HepG2 (cell line): ENCODE data around the gene ZDHHC14. TPM values are rescaled to one million over a fixed set of nuclear protein-coding genes. Genes with fewer than 3 reads are reported as not detected.

Experiments
- ARHGAP35 ChIP-seq: sonication (generic); formaldehyde crosslinking; IDR thresholded peaks from 2 replicates; pipeline ENCODE4 v1.9.0; 2022; ENCODE audit warnings: mild to moderate bottlenecking, inconsistent platforms, moderate library complexity, missing genetic modification reagents, borderline replicate concordance
- ARNT2 ChIP-seq: sonication (generic); formaldehyde crosslinking; IDR thresholded peaks from 2 replicates; pipeline ENCODE4 v1.8.0; 2022; ENCODE audit warnings: mild to moderate bottlenecking, low read depth, missing genetic modification reagents, moderate library complexity
- DPF2 ChIP-seq: sonication (generic); formaldehyde crosslinking; IDR thresholded peaks from 2 replicates; pipeline ENCODE4 v1.4.0; 2020; ENCODE audit warnings: mild to moderate bottlenecking, low read depth, missing genetic modification reagents, borderline replicate concordance
- HIVEP1 ChIP-seq: sonication (generic); formaldehyde crosslinking; IDR thresholded peaks from 2 replicates; pipeline ENCODE4 v1.4.0; 2020; ENCODE audit warnings: mild to moderate bottlenecking, missing genetic modification reagents
- SP1 ChIP-seq, 2 experiments: fragments of 450-650 bp in 1 of 2; sonication (generic) in 1 of 2; formaldehyde crosslinking in 1 of 2; IDR thresholded peaks; 2 replicates each; pipeline versions ENCODE4 v1.4.0 to v1.6.1; 2016 to 2020; ENCODE audit warnings: missing genetic modification reagents in 1 of 2
- ZFP90 ChIP-seq: sonication (generic); formaldehyde crosslinking; IDR thresholded peaks from 2 replicates; pipeline ENCODE4 v1.8.0; 2022; ENCODE audit warnings: missing genetic modification reagents, mild to moderate bottlenecking, inconsistent platforms, borderline replicate concordance
- ZNF550 ChIP-seq: sonication (generic); formaldehyde crosslinking; IDR thresholded peaks from 2 replicates; pipeline ENCODE4 v1.4.0; 2020; ENCODE audit warnings: mild to moderate bottlenecking, missing genetic modification reagents, borderline replicate concordance
- ZNF839 ChIP-seq: sonication (generic); formaldehyde crosslinking; IDR thresholded peaks from 2 replicates; pipeline ENCODE4 v1.4.0; 2020; ENCODE audit warnings: missing genetic modification reagents, mild to moderate bottlenecking, borderline replicate concordance
- polyA plus RNA-seq, 8 experiments: library from polyadenylated mRNA; depleted of rRNA in 3 of 8; stranded (reverse) in 7 of 8; unstranded in 1 of 8; fragments of >200 nt; fragmentation: Illumina TruSeq in 4 of 8; extraction: Trizol in 4 of 8; gene quantifications; 2 replicates each; pipeline versions ENCODE4 v1.2.1 to v1.2.3, GENCODE V29; 2011 to 2016; ENCODE audit warnings: low read depth in 4 of 8, missing spikeins in 1 of 8, mixed read lengths in 1 of 8; ENCODE audit not compliant: insufficient read depth in 1 of 8
- total RNA-seq, 5 experiments: library from RNA; depleted of rRNA; stranded (reverse); fragments of >200 nt; fragmentation: Illumina TruSeq; extraction: Trizol; gene quantifications; 2 replicates each; pipeline ENCODE4 v1.2.3, GENCODE V29; 2016; ENCODE audit warnings: low read depth in 1 of 5
- TF ChIP-seq, protein P1 (sequence below): IDR thresholded peaks from 2 replicates; pipeline ENCODE4 v1.6.1; 2018; ENCODE audit warnings: missing genetic modification reagents
- TF ChIP-seq, protein P2 (sequence below): IDR thresholded peaks from 2 replicates; pipeline ENCODE4 v1.6.1; 2016; ENCODE audit warnings: mild to moderate bottlenecking, missing biosample characterization, missing genetic modification reagents
- TF ChIP-seq, protein P3 (sequence below): IDR thresholded peaks from 2 replicates; pipeline ENCODE4 v1.6.1; 2016; ENCODE audit warnings: mild to moderate bottlenecking
- TF ChIP-seq, protein P4 (sequence below): sonication (generic); formaldehyde crosslinking; IDR thresholded peaks from 2 replicates; pipeline ENCODE4 v1.5.1; 2020; ENCODE audit warnings: mild to moderate bottlenecking, missing genetic modification reagents, moderate library complexity
- TF ChIP-seq, protein P5 (sequence below): sonication (generic); formaldehyde crosslinking; IDR thresholded peaks from 2 replicates; pipeline ENCODE4 v1.5.1; 2020; ENCODE audit warnings: missing genetic modification reagents, mild to moderate bottlenecking, borderline replicate concordance
- TF ChIP-seq, protein P6 (sequence below): sonication (generic); formaldehyde crosslinking; IDR thresholded peaks from 2 replicates; pipeline ENCODE4 v1.4.0; 2020; ENCODE audit warnings: missing genetic modification reagents

ZDHHC14 gene
- total and polyA plus RNA-seq, 2 of the 13 experiments (the other 11 are each of a cell fraction or from before 2014, with no cell fraction given), result 3.7 to 9.5 TPM

DNA sequence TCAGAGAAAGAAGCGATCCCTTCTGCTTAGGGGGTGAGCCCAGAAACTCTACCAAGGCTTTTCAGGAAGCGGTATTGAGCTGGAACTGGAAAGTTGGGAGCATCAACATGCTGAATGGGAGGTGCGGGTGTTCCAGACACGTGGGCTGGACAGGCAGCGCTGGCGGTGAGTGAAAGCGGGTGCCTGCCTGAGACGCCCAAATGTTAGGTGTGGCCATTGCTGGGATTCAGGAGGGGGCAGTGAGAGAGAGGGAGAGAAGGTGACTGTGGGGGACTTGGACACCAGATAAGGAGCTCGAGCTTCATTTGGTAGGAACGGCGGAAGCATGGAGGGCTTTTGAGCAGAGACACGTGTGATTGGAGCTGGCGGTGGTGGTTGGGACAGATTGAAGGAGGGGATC lies 157.7 kb downstream of the ZDHHC14 start (continued):
- TF ChIP-seq ZNF550 (CRISPR knock-in tag) (peak; percentile 55; the same call in 1 of the 2 replicates), ZNF839 (no peak), DPF2 (CRISPR knock-in tag) (no peak), ARNT2 (CRISPR knock-in tag) (no peak), SP1 (IDR thresholded peaks at IDR 0.05) (no peak), SP1 (CRISPR knock-in tag; IDR thresholded peaks at IDR 0.05) (no peak), HIVEP1 (CRISPR knock-in tag) (0 out of 2 replicates have a peak, but pooled peaks have one; percentile 51), ARHGAP35 (CRISPR knock-in tag) (0 out of 2 replicates have a peak, but pooled peaks have one; percentile 26), ZFP90 (CRISPR knock-in tag) (no peak)
- TF ChIP-seq, protein P1, sequence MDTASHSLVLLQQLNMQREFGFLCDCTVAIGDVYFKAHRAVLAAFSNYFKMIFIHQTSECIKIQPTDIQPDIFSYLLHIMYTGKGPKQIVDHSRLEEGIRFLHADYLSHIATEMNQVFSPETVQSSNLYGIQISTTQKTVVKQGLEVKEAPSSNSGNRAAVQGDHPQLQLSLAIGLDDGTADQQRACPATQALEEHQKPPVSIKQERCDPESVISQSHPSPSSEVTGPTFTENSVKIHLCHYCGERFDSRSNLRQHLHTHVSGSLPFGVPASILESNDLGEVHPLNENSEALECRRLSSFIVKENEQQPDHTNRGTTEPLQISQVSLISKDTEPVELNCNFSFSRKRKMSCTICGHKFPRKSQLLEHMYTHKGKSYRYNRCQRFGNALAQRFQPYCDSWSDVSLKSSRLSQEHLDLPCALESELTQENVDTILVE (CRISPR knock-in tag), result no peak
- TF ChIP-seq, protein P2, sequence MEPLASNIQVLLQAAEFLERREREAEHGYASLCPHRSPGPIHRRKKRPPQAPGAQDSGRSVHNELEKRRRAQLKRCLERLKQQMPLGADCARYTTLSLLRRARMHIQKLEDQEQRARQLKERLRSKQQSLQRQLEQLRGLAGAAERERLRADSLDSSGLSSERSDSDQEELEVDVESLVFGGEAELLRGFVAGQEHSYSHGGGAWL (CRISPR knock-in tag), result no peak
- TF ChIP-seq, protein P3, sequence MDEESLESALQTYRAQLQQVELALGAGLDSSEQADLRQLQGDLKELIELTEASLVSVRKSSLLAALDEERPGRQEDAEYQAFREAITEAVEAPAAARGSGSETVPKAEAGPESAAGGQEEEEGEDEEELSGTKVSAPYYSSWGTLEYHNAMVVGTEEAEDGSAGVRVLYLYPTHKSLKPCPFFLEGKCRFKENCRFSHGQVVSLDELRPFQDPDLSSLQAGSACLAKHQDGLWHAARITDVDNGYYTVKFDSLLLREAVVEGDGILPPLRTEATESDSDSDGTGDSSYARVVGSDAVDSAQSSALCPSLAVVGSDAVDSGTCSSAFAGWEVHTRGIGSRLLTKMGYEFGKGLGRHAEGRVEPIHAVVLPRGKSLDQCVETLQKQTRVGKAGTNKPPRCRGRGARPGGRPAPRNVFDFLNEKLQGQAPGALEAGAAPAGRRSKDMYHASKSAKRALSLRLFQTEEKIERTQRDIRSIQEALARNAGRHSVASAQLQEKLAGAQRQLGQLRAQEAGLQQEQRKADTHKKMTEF (CRISPR knock-in tag), result no peak
- TF ChIP-seq, protein P4, sequence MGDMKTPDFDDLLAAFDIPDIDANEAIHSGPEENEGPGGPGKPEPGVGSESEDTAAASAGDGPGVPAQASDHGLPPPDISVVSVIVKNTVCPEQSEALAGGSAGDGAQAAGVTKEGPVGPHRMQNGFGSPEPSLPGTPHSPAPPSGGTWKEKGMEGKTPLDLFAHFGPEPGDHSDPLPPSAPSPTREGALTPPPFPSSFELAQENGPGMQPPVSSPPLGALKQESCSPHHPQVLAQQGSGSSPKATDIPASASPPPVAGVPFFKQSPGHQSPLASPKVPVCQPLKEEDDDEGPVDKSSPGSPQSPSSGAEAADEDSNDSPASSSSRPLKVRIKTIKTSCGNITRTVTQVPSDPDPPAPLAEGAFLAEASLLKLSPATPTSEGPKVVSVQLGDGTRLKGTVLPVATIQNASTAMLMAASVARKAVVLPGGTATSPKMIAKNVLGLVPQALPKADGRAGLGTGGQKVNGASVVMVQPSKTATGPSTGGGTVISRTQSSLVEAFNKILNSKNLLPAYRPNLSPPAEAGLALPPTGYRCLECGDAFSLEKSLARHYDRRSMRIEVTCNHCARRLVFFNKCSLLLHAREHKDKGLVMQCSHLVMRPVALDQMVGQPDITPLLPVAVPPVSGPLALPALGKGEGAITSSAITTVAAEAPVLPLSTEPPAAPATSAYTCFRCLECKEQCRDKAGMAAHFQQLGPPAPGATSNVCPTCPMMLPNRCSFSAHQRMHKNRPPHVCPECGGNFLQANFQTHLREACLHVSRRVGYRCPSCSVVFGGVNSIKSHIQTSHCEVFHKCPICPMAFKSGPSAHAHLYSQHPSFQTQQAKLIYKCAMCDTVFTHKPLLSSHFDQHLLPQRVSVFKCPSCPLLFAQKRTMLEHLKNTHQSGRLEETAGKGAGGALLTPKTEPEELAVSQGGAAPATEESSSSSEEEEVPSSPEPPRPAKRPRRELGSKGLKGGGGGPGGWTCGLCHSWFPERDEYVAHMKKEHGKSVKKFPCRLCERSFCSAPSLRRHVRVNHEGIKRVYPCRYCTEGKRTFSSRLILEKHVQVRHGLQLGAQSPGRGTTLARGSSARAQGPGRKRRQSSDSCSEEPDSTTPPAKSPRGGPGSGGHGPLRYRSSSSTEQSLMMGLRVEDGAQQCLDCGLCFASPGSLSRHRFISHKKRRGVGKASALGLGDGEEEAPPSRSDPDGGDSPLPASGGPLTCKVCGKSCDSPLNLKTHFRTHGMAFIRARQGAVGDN, result peak; percentile 80
- TF ChIP-seq, protein P5, sequence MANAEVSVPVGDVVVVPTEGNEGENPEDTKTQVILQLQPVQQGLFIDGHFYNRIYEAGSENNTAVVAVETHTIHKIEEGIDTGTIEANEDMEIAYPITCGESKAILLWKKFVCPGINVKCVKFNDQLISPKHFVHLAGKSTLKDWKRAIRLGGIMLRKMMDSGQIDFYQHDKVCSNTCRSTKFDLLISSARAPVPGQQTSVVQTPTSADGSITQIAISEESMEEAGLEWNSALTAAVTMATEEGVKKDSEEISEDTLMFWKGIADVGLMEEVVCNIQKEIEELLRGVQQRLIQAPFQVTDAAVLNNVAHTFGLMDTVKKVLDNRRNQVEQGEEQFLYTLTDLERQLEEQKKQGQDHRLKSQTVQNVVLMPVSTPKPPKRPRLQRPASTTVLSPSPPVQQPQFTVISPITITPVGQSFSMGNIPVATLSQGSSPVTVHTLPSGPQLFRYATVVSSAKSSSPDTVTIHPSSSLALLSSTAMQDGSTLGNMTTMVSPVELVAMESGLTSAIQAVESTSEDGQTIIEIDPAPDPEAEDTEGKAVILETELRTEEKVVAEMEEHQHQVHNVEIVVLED (CRISPR knock-in tag), result no peak
- TF ChIP-seq, protein P6, sequence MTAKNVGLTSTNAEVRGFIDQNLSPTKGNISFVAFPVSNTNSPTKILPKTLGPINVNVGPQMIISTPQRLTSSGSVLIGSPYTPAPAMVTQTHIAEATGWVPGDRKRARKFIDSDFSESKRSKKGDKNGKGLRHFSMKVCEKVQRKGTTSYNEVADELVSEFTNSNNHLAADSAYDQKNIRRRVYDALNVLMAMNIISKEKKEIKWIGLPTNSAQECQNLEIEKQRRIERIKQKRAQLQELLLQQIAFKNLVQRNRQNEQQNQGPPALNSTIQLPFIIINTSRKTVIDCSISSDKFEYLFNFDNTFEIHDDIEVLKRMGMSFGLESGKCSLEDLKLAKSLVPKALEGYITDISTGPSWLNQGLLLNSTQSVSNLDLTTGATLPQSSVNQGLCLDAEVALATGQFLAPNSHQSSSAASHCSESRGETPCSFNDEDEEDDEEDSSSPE (CRISPR knock-in tag), result no peak
